Naive B cell (primary cell): Measurements from ENCODE around the gene ARL16. TPM values are rescaled to one million over a fixed set of nuclear protein-coding genes. Genes with fewer than 3 reads are reported as not detected.

Source experiments
- ATAC-seq, 2 donors: fragments of 150-1000 bp; cut with Tn5 transposase; 2 replicates each; pipeline ENCODE4 v1.10.0; 2021; ENCODE audit warnings: low read depth in 2 of 2, mild to moderate bottlenecking in 2 of 2, moderate library complexity in 2 of 2
- DNase-seq: peaks from one replicate; pipeline ENCODE4 v3.0.0; 2022
- H3K27ac Mint-ChIP-seq, 6 donors: one replicate each; pipeline ENCODE4 v1.8.0; 2020 to 2022; ENCODE audit warnings: mild to moderate bottlenecking in 6 of 6, mixed read lengths in 6 of 6, moderate library complexity in 5 of 6, inconsistent platforms in 2 of 6
- H3K27me3 Mint-ChIP-seq, 3 donors: one replicate each; pipeline ENCODE4 v1.8.0; 2021 to 2022; ENCODE audit warnings: mixed read lengths in 3 of 3, mild to moderate bottlenecking in 1 of 3
- H3K36me3 Mint-ChIP-seq, 2 donors: one replicate each; pipeline ENCODE4 v1.8.0; 2020 to 2022; ENCODE audit warnings: mixed read lengths in 2 of 2, inconsistent platforms in 1 of 2, mild to moderate bottlenecking in 1 of 2
- H3K4me1 Mint-ChIP-seq, 3 donors: one replicate each; pipeline ENCODE4 v1.8.0; 2020 to 2022; ENCODE audit warnings: mixed read lengths in 3 of 3, inconsistent platforms in 1 of 3, mild to moderate bottlenecking in 1 of 3, moderate library complexity in 1 of 3
- H3K4me3 Mint-ChIP-seq, 8 donors: one replicate each; pipeline ENCODE4 v1.8.0; 2020 to 2022; ENCODE audit warnings: mild to moderate bottlenecking in 8 of 8, mixed read lengths in 8 of 8, moderate library complexity in 8 of 8, inconsistent platforms in 2 of 8
- H3K9me3 Mint-ChIP-seq, 7 donors: one replicate each; pipeline ENCODE4 v1.8.0; 2020 to 2022; ENCODE audit warnings: mixed read lengths in 7 of 7, mild to moderate bottlenecking in 5 of 7, inconsistent platforms in 2 of 7, moderate library complexity in 1 of 7
- polyA plus RNA-seq, 6 donors: library from polyadenylated mRNA; unstranded; fragments of 300-500 nt; fragmentation: Illumina TruSeq; gene quantifications; one replicate each; pipeline ENCODE4 v1.2.3, GENCODE V29; 2021; ENCODE audit warnings: low read depth in 6 of 6

Gene ARL16
- polyA plus RNA-seq, 6 donors from 2014 or later = 32.8 to 101 (median 37.6) TPM

GRCh38 chr17:81715872-81716673 lies 32.5 kb upstream of the ARL16 start:
- DNase-seq (no peak), ATAC-seq (no peak)
- peaks cover 4 to 11% (median 11%) of the 10 kb centered on the region in 3 donors for H3K4me1 Mint-ChIP-seq
- no peaks in the 10 kb centered on the region for H3K27me3 Mint-ChIP-seq
- no peaks in the 10 kb centered on the region for H3K9me3 Mint-ChIP-seq
- H3K36me3 Mint-ChIP-seq = no peaks in the 10 kb centered on the region
- H3K27ac Mint-ChIP-seq = no peak overlapping the region
- no peak overlapping the region for H3K4me3 Mint-ChIP-seq

GRCh38 chr17:81715107-81715871 lies 31.7 kb upstream of the ARL16 start:
- ATAC-seq (no peak), DNase-seq (no peak)
- no peaks in the 10 kb centered on the region for H3K27me3 Mint-ChIP-seq
- peaks cover 10 to 18% (median 17%) of the 10 kb centered on the region in 3 donors for H3K4me1 Mint-ChIP-seq
- peak overlapping the region in 1 of 6 donors; percentile 9 for H3K27ac Mint-ChIP-seq
- H3K9me3 Mint-ChIP-seq = no peaks in the 10 kb centered on the region
- no peaks in the 10 kb centered on the region for H3K36me3 Mint-ChIP-seq
- peak overlapping the region in 1 of 8 donors; percentile 36 for H3K4me3 Mint-ChIP-seq

GRCh38 chr17:81714412-81715106 lies 31.0 kb upstream of the ARL16 start:
- ATAC-seq (no peak), DNase-seq (no peak)
- Mint-ChIP-seq H3K9me3 (no peaks in the 10 kb centered on the region), H3K4me3 (peak overlapping the region in 3 of 8 donors; percentile 12 to 36 (median 12)), H3K36me3 (no peaks in the 10 kb centered on the region), H3K4me1 (peaks cover 10 to 21% (median 17%) of the 10 kb centered on the region in 3 donors), H3K27me3 (no peaks in the 10 kb centered on the region), H3K27ac (peak overlapping the region in 1 of 6 donors; percentile 9)

GRCh38 chr17:81713556-81714411 lies 30.2 kb upstream of the ARL16 start:
- DNase-seq = no peak
- Mint-ChIP-seq H3K4me3 (peak overlapping the region in 7 of 8 donors; percentile 3 to 85 (median 37)), H3K4me1 (peaks cover 10 to 21% (median 17%) of the 10 kb centered on the region in 3 donors), H3K27ac (no peak overlapping the region), H3K36me3 (no peaks in the 10 kb centered on the region), H3K9me3 (no peaks in the 10 kb centered on the region), H3K27me3 (no peaks in the 10 kb centered on the region)
- ATAC-seq = no peak

- Mint-ChIP-seq H3K4me1 (peaks cover 10 to 21% (median 17%) of the 10 kb centered on the region in 3 donors), H3K9me3 (no peaks in the 10 kb centered on the region), H3K36me3 (no peaks in the 10 kb centered on the region), H3K27me3 (no peaks in the 10 kb centered on the region), H3K27ac (peak overlapping the region in 2 of 6 donors; percentile 29 to 39), H3K4me3 (peak overlapping the region; percentile 76 to 92 (median 88))
- DNase-seq (no peak), ATAC-seq (no peak)
These were observed 29.5 kb upstream of the ARL16 start for GRCh38 chr17:81713004-81713555.

- ATAC-seq (peak; percentile 14 to 22), DNase-seq (no peak)
- no peaks in the 10 kb centered on the region for H3K36me3 Mint-ChIP-seq
- no peaks in the 10 kb centered on the region for H3K9me3 Mint-ChIP-seq
- H3K4me3 Mint-ChIP-seq = peak overlapping the region; percentile 76 to 92 (median 88)
- no peaks in the 10 kb centered on the region for H3K27me3 Mint-ChIP-seq
- peaks cover 10 to 21% (median 17%) of the 10 kb centered on the region in 3 donors for H3K4me1 Mint-ChIP-seq
- peak overlapping the region in 2 of 6 donors; percentile 29 to 39 for H3K27ac Mint-ChIP-seq
These were observed 28.9 kb upstream of the ARL16 start for GRCh38 chr17:81712468-81713003.

- Mint-ChIP-seq H3K27me3 (no peaks in the 10 kb centered on the region), H3K27ac (peak within 1 kb of the TSS in 3 of 6 donors; percentile 29 to 68 (median 39)), H3K9me3 (no peaks in the 10 kb centered on the region), H3K36me3 (no peaks in the 10 kb centered on the region), H3K4me3 (peak within 1 kb of the TSS; percentile 79 to 92 (median 88)), H3K4me1 (peaks cover 10 to 21% (median 17%) of the 10 kb centered on the region in 3 donors)
- DNase-seq (peak; percentile 73), ATAC-seq (peak; percentile 89 to 90)
These were observed 28.3 kb upstream of the ARL16 start, which contains the start of gene SLC25A10 for GRCh38 chr17:81711814-81712467. Gene SLC25A10 (plus strand): TSS chr17:81712284. CDS start chr17:81712427, 143 bp downstream.

- H3K36me3 Mint-ChIP-seq = peaks cover 0 to 6% of the 10 kb centered on the region in 2 donors
- peak overlapping the region in 1 of 6 donors; percentile 26 for H3K27ac Mint-ChIP-seq
- peak overlapping the region; percentile 70 to 84 (median 78) for H3K4me3 Mint-ChIP-seq
- H3K9me3 Mint-ChIP-seq = no peaks in the 10 kb centered on the region
- DNase-seq = no peak
- ATAC-seq = no peak
- no peaks in the 10 kb centered on the region for H3K27me3 Mint-ChIP-seq
- peaks cover 13 to 24% (median 19%) of the 10 kb centered on the region in 3 donors for H3K4me1 Mint-ChIP-seq
These were observed 27.1 kb upstream of the ARL16 start for GRCh38 chr17:81710514-81711308.

GRCh38 chr17:81708739-81709185 lies 25.2 kb upstream of the ARL16 start:
- DNase-seq (no peak), ATAC-seq (no peak)
- peaks cover 18 to 38% (median 25%) of the 10 kb centered on the region in 3 donors for H3K4me1 Mint-ChIP-seq
- H3K9me3 Mint-ChIP-seq = no peaks in the 10 kb centered on the region
- H3K27ac Mint-ChIP-seq = peak overlapping the region in 1 of 6 donors; percentile 51
- H3K36me3 Mint-ChIP-seq = peaks cover 0 to 6% of the 10 kb centered on the region in 2 donors
- no peak overlapping the region for H3K4me3 Mint-ChIP-seq
- no peaks in the 10 kb centered on the region for H3K27me3 Mint-ChIP-seq

GRCh38 chr17:81707725-81708646 lies 24.4 kb upstream of the ARL16 start:
- ATAC-seq (no peak), DNase-seq (no peak)
- no peaks in the 10 kb centered on the region for H3K27me3 Mint-ChIP-seq
- H3K36me3 Mint-ChIP-seq = peaks cover 0 to 6% of the 10 kb centered on the region in 2 donors
- H3K4me3 Mint-ChIP-seq = no peak overlapping the region
- no peaks in the 10 kb centered on the region for H3K9me3 Mint-ChIP-seq
- H3K4me1 Mint-ChIP-seq = peaks cover 18 to 37% (median 25%) of the 10 kb centered on the region in 3 donors
- no peak overlapping the region for H3K27ac Mint-ChIP-seq
